HCT116 (cell line): ENCODE data around the gene VPS26B. TPM values are rescaled to one million over a fixed set of nuclear protein-coding genes. Genes with fewer than 3 reads are reported as not detected.

Experiments used
- ATAC-seq: fragments of 200-7000 bp; cut with Tn5 transposase; 2 replicates; pipeline ENCODE4 v1.9.1; 2020; ENCODE audit warnings: mild to moderate bottlenecking, moderate library complexity
- BruUV-seq: library from RNA; stranded (reverse); fragments of 400-500 nt; replicated peaks from 2 replicates; lab custom pipeline; 2021; lab: Mats Ljungman, UMichigan
- CTCF ChIA-PET: fragments of 300-600 bp; sonication (Branson Sonifier 250); formaldehyde crosslinking; loops from one replicate; lab custom pipeline; 2021; ENCODE audit warnings: antibody characterized with exemption; lab: Charles Lee
- POLR2A ChIA-PET: fragments of 300-600, 350-600 bp; sonication (Branson Sonifier 250); formaldehyde crosslinking; loops from one replicate; lab custom pipeline; 2021; ENCODE audit warnings: antibody characterized with exemption; lab: Charles Lee
- RAD21 ChIA-PET, 2 experiments: fragments of 300-600 bp; sonication (Branson Sonifier 250); formaldehyde crosslinking; loops; one replicate each; lab custom pipeline; 2023; ENCODE audit warnings: low total read pairs in 2 of 2; ENCODE audit not compliant: uncharacterized antibody in 2 of 2, unreplicated experiment in 2 of 2, low non-redundant PET in 1 of 2; lab: Charles Lee
- DNase-seq: peaks from one replicate; pipeline ENCODE4 v3.0.0-alpha.2; 2010; ENCODE audit warnings: low read depth, low spot score
- H2AFZ ChIP-seq: fragments of 200-600 bp; shearing (Covaris generic), sonication (generic); 2 replicates; pipeline ENCODE4 v1.6.1; 2017; ENCODE audit warnings: low read depth, mixed run types, mixed read lengths, antibody characterized with exemption, low read length; ENCODE audit not compliant: poor library complexity, severe bottlenecking
- H3K27ac ChIP-seq: 2 replicates; pipeline ENCODE4 v1.5.1; 2012; ENCODE audit warnings: low read depth, low read length
- H3K27me3 ChIP-seq: fragments of 200-600 bp; sonication (generic); 2 replicates; pipeline ENCODE4 v1.6.1; 2016; ENCODE audit warnings: mixed run types, low read length, mixed read lengths; ENCODE audit not compliant: insufficient read depth
- H3K36me3 ChIP-seq, 2 experiments: fragments of 200-500 bp in 1 of 2; fragments of 200-600 bp in 1 of 2; sonication (Bioruptor generic) in 1 of 2; sonication (generic) in 1 of 2; 2 replicates each; pipeline versions ENCODE4 v1.5.1 to v1.6.1; 2014 to 2016; ENCODE audit warnings: low read length in 2 of 2, inconsistent platforms in 1 of 2, mixed read lengths in 1 of 2, mixed run types in 1 of 2; ENCODE audit not compliant: insufficient read depth in 2 of 2, control insufficient read depth in 1 of 2
- H3K4me1 ChIP-seq, 2 experiments: fragments of 200-600 bp in 1 of 2; sonication (generic) in 1 of 2; 2 replicates each; pipeline versions ENCODE4 v1.5.1 to v1.6.1; 2012 to 2017; ENCODE audit warnings: low read length in 2 of 2, inconsistent platforms in 1 of 2, mild to moderate bottlenecking in 1 of 2, mixed read lengths in 1 of 2, mixed run types in 1 of 2, moderate library complexity in 1 of 2; ENCODE audit not compliant: insufficient read depth in 2 of 2, control insufficient read depth in 1 of 2
- H3K4me2 ChIP-seq: fragments of 200-600 bp; sonication (generic); 2 replicates; pipeline ENCODE4 v1.6.1; 2017; ENCODE audit warnings: mixed run types, low read length, mixed read lengths
- H3K4me3 ChIP-seq, 2 experiments: fragments of 200-600 bp in 1 of 2; sonication (generic) in 1 of 2; replicated peaks in 1 of 2; 2 replicates each; pipeline ENCODE4 v1.5.1; 2011 to 2016; ENCODE audit warnings: low read length in 2 of 2, control low read depth in 1 of 2, low read depth in 1 of 2, mild to moderate bottlenecking in 1 of 2, mixed read lengths in 1 of 2, mixed run types in 1 of 2
- H3K79me2 ChIP-seq: fragments of 200-600 bp; sonication (generic); 2 replicates; pipeline ENCODE4 v1.6.1; 2017; ENCODE audit warnings: mild to moderate bottlenecking, mixed run types, low read length, moderate library complexity, mixed read lengths; ENCODE audit not compliant: insufficient read depth
- H3K9ac ChIP-seq: fragments of 200-600 bp; sonication (generic); 2 replicates; pipeline ENCODE4 v1.6.1; 2016; ENCODE audit warnings: low read length, mixed read lengths
- H3K9me2 ChIP-seq: fragments of 200-600 bp; sonication (generic), shearing (Covaris generic); 2 replicates; pipeline ENCODE4 v1.6.1; 2017; ENCODE audit warnings: mixed run types, mild to moderate bottlenecking, moderate library complexity; ENCODE audit not compliant: insufficient read depth
- H3K9me3 ChIP-seq, 2 experiments: fragments of 200-500 bp in 1 of 2; fragments of 200-600 bp in 1 of 2; sonication (Bioruptor generic) in 1 of 2; sonication (generic) in 1 of 2; 2 replicates each; pipeline ENCODE4 v1.6.1; 2014 to 2017; ENCODE audit warnings: low read length in 2 of 2, mixed read lengths in 2 of 2, inconsistent platforms in 1 of 2, low read depth in 1 of 2, mild to moderate bottlenecking in 1 of 2, mixed run types in 1 of 2, moderate library complexity in 1 of 2; ENCODE audit not compliant: control insufficient read depth in 1 of 2, insufficient read depth in 1 of 2
- H4K20me1 ChIP-seq: fragments of 200-600 bp; sonication (generic), shearing (Covaris generic); 2 replicates; pipeline ENCODE4 v1.6.1; 2017; ENCODE audit warnings: mixed run types, mild to moderate bottlenecking, moderate library complexity; ENCODE audit not compliant: insufficient read depth
- CBX3 ChIP-seq: IDR thresholded peaks from 2 replicates; pipeline ENCODE4 v1.6.1; 2012; ENCODE audit warnings: low read depth
- CEBPB ChIP-seq: IDR thresholded peaks from 2 replicates; pipeline ENCODE4 v1.6.1; 2012; ENCODE audit warnings: low read depth
- CTCF ChIP-seq, 3 experiments: fragments of 200-600 bp in 1 of 3; sonication (generic) in 1 of 3; IDR thresholded peaks in 2 of 3; conservative IDR thresholded peaks in 1 of 3; 2 replicates each; pipeline ENCODE4 v1.5.1; 2012 to 2017; ENCODE audit warnings: low read depth in 2 of 3, low read length in 2 of 3, antibody characterized with exemption in 1 of 3, borderline replicate concordance in 1 of 3, control low read depth in 1 of 3, mild to moderate bottlenecking in 1 of 3, mixed read lengths in 1 of 3, mixed run types in 1 of 3, moderate library complexity in 1 of 3; ENCODE audit not compliant: insufficient read depth in 1 of 3
- ELF1 ChIP-seq: IDR thresholded peaks from 2 replicates; pipeline ENCODE4 v1.6.1; 2012; ENCODE audit warnings: low read depth, borderline replicate concordance
- EZH2 ChIP-seq: fragments of 200-600 bp; sonication (generic); IDR thresholded peaks from 2 replicates; pipeline ENCODE4 v1.6.1; 2017; ENCODE audit warnings: antibody characterized with exemption, mixed run types
- FOSL1 ChIP-seq: IDR thresholded peaks from 2 replicates; pipeline ENCODE4 v1.6.1; 2012; ENCODE audit warnings: low read depth
- POLR2A ChIP-seq: IDR thresholded peaks from 2 replicates; pipeline ENCODE4 v1.7.0; 2011; ENCODE audit warnings: borderline replicate concordance; ENCODE audit not compliant: insufficient read depth, insufficient read length; ENCODE audit errors: extremely low read depth
- POLR2AphosphoS5 ChIP-seq: IDR thresholded peaks from 2 replicates; pipeline ENCODE4 v1.6.1; 2011; ENCODE audit warnings: mild to moderate bottlenecking, low read depth, low read length, moderate library complexity
- RAD21 ChIP-seq: IDR thresholded peaks from 2 replicates; pipeline ENCODE4 v1.6.1; 2012; ENCODE audit warnings: low read depth, mild to moderate bottlenecking
- REST ChIP-seq: IDR thresholded peaks from 2 replicates; pipeline ENCODE4 v1.6.1; 2012; ENCODE audit warnings: low read depth
- SIN3A ChIP-seq: IDR thresholded peaks from 2 replicates; pipeline ENCODE4 v1.6.1; 2012; ENCODE audit warnings: low read depth
- SRF ChIP-seq: IDR thresholded peaks from 2 replicates; pipeline ENCODE4 v1.6.1; 2012; ENCODE audit warnings: low read depth
- YY1 ChIP-seq: IDR thresholded peaks from 2 replicates; pipeline ENCODE4 v1.6.1; 2011; ENCODE audit warnings: low read length, low read depth, moderate library complexity, mild to moderate bottlenecking; ENCODE audit not compliant: insufficient replicate concordance; ENCODE audit errors: extremely low read depth
- ZBTB33 ChIP-seq: IDR thresholded peaks from 2 replicates; pipeline ENCODE4 v1.6.1; 2011; ENCODE audit warnings: mild to moderate bottlenecking, low read length, moderate library complexity; ENCODE audit not compliant: insufficient replicate concordance; ENCODE audit errors: extremely low read depth
- ZFX ChIP-seq: fragments of 450-650 bp; IDR thresholded peaks from 2 replicates; pipeline ENCODE4 v1.6.1; 2017
- intact Hi-C: fragments of 100-400 bp; cut with micrococcal nuclease; formaldehyde crosslinking; loops from 2 replicates; pipeline ENCODE4 v1.10.0; 2022
- total RNA-seq: library from RNA; stranded (reverse); gene quantifications from one replicate; pipeline ENCODE4 v1.2.1, GENCODE V29; 2021; ENCODE audit not compliant: unreplicated experiment

The VPS26B gene
- total RNA-seq, 1 experiment from 2014 or later, result 26.6 TPM

GRCh38 chr11:134290646-134291045 lies 66.2 kb downstream of the VPS26B start:
- H3K9me2 ChIP-seq, result no peaks in the 10 kb centered on the region
- no peaks in the 10 kb centered on the region for H3K36me3 ChIP-seq
- no peaks in the 10 kb centered on the region for H4K20me1 ChIP-seq
- ChIA-PET RAD21 (no interaction called here), POLR2A (no interaction called here), CTCF (no interaction called here)
- DNase-seq, result no peak
- no peak overlapping the region for H3K4me2 ChIP-seq
- no peak overlapping the region for H3K27ac ChIP-seq
- no peaks in the 10 kb centered on the region for H3K79me2 ChIP-seq
- no peaks in the 10 kb centered on the region for H3K27me3 ChIP-seq
- no peak overlapping the region for H2AFZ ChIP-seq
- H3K4me3 ChIP-seq, result no peak overlapping the region
- no TSS peak for BruUV-seq
- intact Hi-C loops, result no loop called here
- H3K4me1 ChIP-seq, result no peaks in the 10 kb centered on the region
- TF ChIP-seq YY1 (no peak), ZFX (no peak)
- H3K9me3 ChIP-seq, result no peaks in the 10 kb centered on the region
- no peak for ATAC-seq
- H3K9ac ChIP-seq, result no peak overlapping the region

GRCh38 chr11:134291196-134291595 lies 66.7 kb downstream of the VPS26B start:
- Histone ChIP-seq H3K27ac (no peak overlapping the region), H2AFZ (no peak overlapping the region), H3K4me1 (no peaks in the 10 kb centered on the region), H3K9me3 (no peaks in the 10 kb centered on the region), H3K9me2 (no peaks in the 10 kb centered on the region), H3K9ac (no peak overlapping the region), H3K4me2 (no peak overlapping the region), H3K79me2 (no peaks in the 10 kb centered on the region), H4K20me1 (no peaks in the 10 kb centered on the region), H3K27me3 (no peaks in the 10 kb centered on the region), H3K4me3 (no peak overlapping the region), H3K36me3 (no peaks in the 10 kb centered on the region)
- no TSS peak for BruUV-seq
- ChIA-PET RAD21 (no interaction called here), CTCF (no interaction called here), POLR2A (no interaction called here)
- DNase-seq, result no peak
- ATAC-seq, result no peak
- intact Hi-C loops, result no loop called here
- TF ChIP-seq CEBPB (no peak), ELF1 (no peak), SRF (no peak), RAD21 (no peak), POLR2AphosphoS5 (no peak), POLR2A (no peak), REST (no peak), EZH2 (no peak), CBX3 (no peak), SIN3A (no peak), FOSL1 (no peak), ZBTB33 (no peak), CTCF (IDR thresholded peaks at IDR 0.05 in 2 of 3, conservative IDR thresholded peaks at IDR 0.05 in 1 of 3; ENCODE audit: borderline replicate concordance in 1 of 3, insufficient read depth in 1 of 3, low read depth in 2 of 3, low read length in 2 of 3) (no peak)
